Measurements from ENCODE around the gene OR10A4.
"Not testable (repeated sequence)": the region's sequence is repeated elsewhere in the genome, so short reads cannot be mapped to it uniquely, and the experiment has no call there.

Gene OR10A4

GRCh38 chr11:6898911-6899310 lies 22.5 kb downstream of the OR10A4 start:
- DNase-seq (ENCODE audit: low read depth), result no peak

DNA sequence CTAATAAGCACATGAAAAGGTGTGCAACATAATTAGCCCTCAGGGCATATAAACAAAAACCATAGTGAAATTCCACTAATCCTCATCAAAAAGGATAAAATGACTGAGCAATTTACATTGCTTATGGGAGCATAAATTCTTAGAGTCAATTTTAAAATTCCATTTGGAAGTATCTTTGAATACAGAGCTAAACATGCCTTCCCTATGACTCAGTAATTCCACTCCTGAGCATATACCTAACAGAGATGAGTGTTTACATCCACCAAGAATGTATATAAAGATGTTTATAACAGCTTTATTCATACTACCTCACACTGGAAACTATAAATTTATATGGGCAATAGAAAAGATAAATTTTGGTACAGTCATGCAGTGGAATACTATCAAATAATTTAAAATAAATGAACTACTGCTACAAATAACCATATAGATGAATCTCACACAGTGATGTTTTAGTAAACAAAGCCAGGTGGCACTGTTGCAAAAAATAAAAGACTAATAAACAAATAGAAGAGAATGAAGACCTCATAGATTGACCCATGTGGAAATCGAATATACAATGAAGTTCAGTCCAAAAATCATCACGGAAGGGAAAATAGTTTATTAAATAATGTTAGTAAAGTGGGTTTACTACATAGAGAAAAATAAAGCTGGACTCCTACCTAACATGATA lies 24.0 kb downstream of the OR10A4 start:
- DNase-seq (ENCODE audit: low read depth), result peak; percentile 2

GRCh38 chr11:6904804-6905203 lies 28.4 kb downstream of the OR10A4 start:
- not testable (repeated sequence) for DNase-seq (ENCODE audit: low read depth)

GRCh38 chr11:6911378-6911777 lies 35.0 kb downstream of the OR10A4 start:
- DNase-seq (ENCODE audit: low read depth), result no peak

GRCh38 chr11:6911948-6912347 lies 35.5 kb downstream of the OR10A4 start:
- no peak for DNase-seq (ENCODE audit: low read depth)

GRCh38 chr11:6919698-6920097 lies 43.3 kb downstream of the OR10A4 start:
- no peak for DNase-seq (ENCODE audit: low read depth)

- DNase-seq (ENCODE audit: low read depth), result no peak
Observed at GRCh38 chr11:6920702-6921101, 44.3 kb downstream of the OR10A4 start, which contains the start of gene OR2D3. OR2D3 (plus strand) TSS chr11:6921002; CDS start chr11:6921002, 0 bp downstream.

DNA sequence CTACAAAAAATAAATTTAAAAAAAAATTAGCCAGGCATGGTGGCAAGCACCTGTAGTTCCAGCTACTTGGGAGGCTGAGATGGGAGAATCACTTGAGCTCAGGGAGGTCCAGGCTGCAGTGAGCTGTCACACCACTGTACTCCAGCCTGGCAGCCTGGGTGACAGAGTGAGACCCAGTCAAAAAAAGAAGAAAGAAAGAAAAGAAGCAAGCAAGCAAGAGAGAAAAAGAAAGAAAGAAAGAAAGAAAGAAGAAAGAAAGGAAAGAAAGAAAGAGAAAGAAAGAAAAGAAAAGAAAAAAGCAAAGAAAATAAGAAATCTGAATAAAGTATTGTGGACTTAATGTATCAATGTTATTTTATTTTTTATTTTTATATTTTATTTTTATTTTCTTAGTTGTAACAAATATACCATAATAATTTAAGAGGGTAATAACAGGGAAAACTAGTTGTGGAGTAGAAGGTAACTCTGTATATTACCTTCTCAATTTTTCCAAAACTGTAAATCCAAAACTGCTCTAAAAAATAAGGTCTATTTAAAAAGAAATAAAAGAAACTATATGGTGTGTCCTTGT lies 48.7 kb downstream of the OR10A4 start:
- DNase-seq (ENCODE audit: low read depth), result no peak

DNA sequence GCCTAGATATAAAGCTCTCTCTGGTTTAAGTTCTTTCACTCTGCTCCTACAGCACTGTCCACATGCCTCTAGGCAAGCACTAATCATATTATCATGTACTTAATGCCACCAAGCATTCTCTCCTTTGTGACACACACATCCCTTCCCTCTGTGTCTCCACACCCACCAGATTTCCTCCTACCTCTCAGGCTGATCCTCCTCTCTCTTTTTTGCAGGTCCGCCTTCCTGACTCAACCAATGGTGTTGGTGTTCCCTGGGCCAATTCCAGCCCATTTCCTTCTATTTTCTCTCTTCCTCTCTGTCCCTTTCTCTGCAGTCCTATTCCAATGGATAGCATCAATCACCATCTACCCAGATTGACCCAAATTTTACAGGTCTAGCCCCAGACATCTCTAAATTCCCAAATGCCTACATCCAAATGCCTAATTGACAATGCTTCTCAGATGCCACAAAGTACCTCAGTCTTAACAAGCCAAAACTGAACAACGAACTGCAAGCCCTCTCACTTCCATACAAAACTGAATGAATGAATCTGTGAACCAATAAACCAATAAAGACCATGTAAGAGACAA lies 49.3 kb downstream of the OR10A4 start:
- DNase-seq (ENCODE audit: low read depth), result no peak

GRCh38 chr11:6926208-6927029 lies 50.0 kb downstream of the OR10A4 start, which contains the start of gene ZNF215:
ZNF215 (plus strand) TSS chr11:6926426; CDS start chr11:6932273, 5,847 bp downstream.
- DNase-seq (ENCODE audit: low read depth), result peak; percentile 77

DNA sequence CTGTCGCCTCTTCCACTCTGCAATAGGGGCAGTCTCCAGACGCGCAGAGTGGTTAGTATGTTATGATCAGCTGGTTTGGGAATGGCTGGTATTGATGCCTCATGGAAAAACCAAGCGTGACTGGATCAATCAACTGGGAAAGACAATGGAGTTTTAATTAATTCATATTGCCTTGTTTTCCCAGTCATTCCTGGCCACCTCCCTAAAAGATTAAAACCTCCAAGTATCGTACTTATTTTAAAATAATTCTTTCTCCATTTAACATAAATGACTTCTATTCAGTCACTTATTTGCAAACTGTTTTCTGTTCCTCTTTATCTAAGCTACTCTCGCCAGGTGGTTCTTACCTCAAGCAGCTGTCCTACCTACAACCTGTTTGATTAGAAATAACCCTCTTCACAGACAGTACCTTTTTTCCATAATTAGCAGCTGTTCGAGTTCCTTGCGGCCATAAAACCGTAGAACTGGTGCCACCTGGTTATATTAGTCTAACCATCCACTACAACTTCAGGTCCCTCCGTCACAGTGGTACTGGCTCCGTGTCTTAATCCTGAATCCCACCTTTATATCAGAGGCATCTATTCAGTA lies 50.7 kb downstream of the OR10A4 start:
- peak; percentile 8 for DNase-seq (ENCODE audit: low read depth)
